Retinal pigment epithelial cell (primary cell): ENCODE results near the gene LHX3.

Source experiments
- DNase-seq: peaks from one replicate; pipeline ENCODE4 v3.0.0-alpha.2; 2010; ENCODE audit warnings: low read depth
- H3K4me3 ChIP-seq: 2 replicates; pipeline ENCODE4 v1.5.1; 2011; ENCODE audit warnings: mild to moderate bottlenecking, low read length, control low read depth, moderate library complexity
- CTCF ChIP-seq: conservative IDR thresholded peaks from 2 replicates; pipeline ENCODE4 v1.5.1; 2011; ENCODE audit warnings: low read depth, low read length, control low read depth, inconsistent platforms

LHX3 gene

DNA sequence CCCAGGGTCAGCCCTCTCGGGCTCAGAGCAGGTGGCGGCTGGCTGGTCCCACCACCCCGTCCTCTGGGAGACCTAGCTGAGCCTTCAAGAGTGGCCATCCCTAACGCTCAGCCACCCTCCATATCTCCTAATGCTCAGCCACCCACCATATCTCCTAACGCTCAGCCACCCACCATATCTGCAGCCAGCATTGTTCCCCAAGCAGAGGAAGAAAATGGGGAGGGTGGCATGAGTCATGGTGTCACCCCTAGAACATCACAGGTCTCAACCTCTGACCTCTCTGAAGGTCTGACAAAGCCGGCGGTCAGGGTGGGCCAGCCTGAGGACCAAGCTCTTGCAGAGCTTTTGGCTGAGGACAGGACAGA lies 14.7 kb downstream of the LHX3 start:
- no peak for TF ChIP-seq CTCF
- DNase-seq: no peak
- H3K4me3 ChIP-seq: no peak overlapping the region

GRCh38 chr9:136189394-136190236 lies 15.3 kb downstream of the LHX3 start:
- DNase-seq: no peak
- TF ChIP-seq CTCF: no peak
- H3K4me3 ChIP-seq: no peak overlapping the region

- no peak for DNase-seq
- no peak for TF ChIP-seq CTCF
- H3K4me3 ChIP-seq: no peak overlapping the region
These were observed 17.0 kb downstream of the LHX3 start for GRCh38 chr9:136187683-136188586.

DNA sequence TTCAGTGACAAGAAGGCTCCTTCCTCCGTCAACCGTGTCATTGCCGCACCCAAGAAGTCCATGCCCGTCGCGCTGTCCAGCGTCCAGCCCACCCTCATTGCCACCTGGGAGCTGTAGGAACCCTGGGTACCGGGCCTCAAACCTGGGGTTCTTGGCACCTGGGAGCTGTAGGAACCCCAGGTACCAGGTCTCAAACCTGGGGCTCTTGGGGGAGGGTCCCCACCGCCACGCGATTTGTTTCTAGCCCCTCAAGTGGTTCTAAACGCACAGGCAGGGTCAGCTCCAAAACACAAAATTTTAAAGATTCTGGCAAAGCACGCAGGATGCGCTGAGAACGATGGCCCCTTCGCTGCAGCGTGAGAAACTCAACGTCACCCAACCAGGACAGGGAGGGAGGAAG lies 17.7 kb downstream of the LHX3 start:
- no peak overlapping the region for H3K4me3 ChIP-seq
- TF ChIP-seq CTCF: no peak
- DNase-seq: no peak

DNA sequence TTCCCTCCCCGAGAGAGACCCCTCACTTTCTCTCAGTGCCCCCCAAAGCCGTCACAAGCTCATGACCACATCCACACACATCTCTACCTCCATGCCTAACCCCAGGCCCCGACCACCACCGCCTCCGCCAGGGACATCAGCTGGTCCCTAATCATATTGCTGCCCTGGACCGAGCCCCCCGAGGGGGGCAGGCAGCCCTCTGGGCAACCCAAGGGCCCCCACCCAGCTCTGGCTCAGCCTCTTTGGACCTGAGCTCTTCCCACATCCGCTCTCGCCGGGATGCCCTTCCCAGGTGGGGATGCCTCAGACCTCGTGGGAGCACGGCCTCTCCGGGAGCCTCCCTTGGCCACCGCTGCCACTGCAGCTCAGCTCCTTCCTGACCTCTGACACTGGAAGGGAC lies 18.5 kb downstream of the LHX3 start:
- H3K4me3 ChIP-seq: no peak overlapping the region
- TF ChIP-seq CTCF: no peak
- DNase-seq: no peak

GRCh38 chr9:136185596-136186366 lies 19.1 kb downstream of the LHX3 start:
- TF ChIP-seq CTCF: no peak
- DNase-seq: no peak
- no peak overlapping the region for H3K4me3 ChIP-seq
